Activated naive CD8-positive, alpha-beta T cell treated with anti-CD3 and anti-CD28 coated beads, Interleukin-2, amount 10 ng/mL, durations not matched to agents 7 days and 5 days (primary cell): ENCODE measurements around the gene CREB3L1. TPM values are rescaled to one million over a fixed set of nuclear protein-coding genes. Genes with fewer than 3 reads are reported as not detected.

ENCODE experiments used
- ATAC-seq: fragments of 150-1000 bp; cut with Tn5 transposase; one replicate; pipeline ENCODE4 v1.10.0; 2021; ENCODE audit warnings: low read depth, moderate library complexity
- POLR2A ChIA-PET: fragments of 350-600 bp; sonication (Branson Sonifier 250); formaldehyde crosslinking; loops from one replicate; lab custom pipeline; 2021; ENCODE audit warnings: antibody characterized with exemption; lab: Charles Lee
- DNase-seq: peaks from one replicate; pipeline ENCODE4 v3.0.0; 2021
- H3K27ac Mint-ChIP-seq: one replicate; pipeline ENCODE4 v1.8.0; 2022; ENCODE audit warnings: mild to moderate bottlenecking, mixed read lengths
- H3K27me3 Mint-ChIP-seq: one replicate; pipeline ENCODE4 v1.8.0; 2022; ENCODE audit warnings: mild to moderate bottlenecking, moderate library complexity, mixed read lengths
- H3K36me3 Mint-ChIP-seq: one replicate; pipeline ENCODE4 v1.8.0; 2021; ENCODE audit warnings: mild to moderate bottlenecking, mixed read lengths
- H3K4me1 Mint-ChIP-seq: one replicate; pipeline ENCODE4 v1.8.0; 2021; ENCODE audit warnings: mixed read lengths
- H3K4me3 Mint-ChIP-seq: one replicate; pipeline ENCODE4 v1.8.0; 2022; ENCODE audit warnings: mild to moderate bottlenecking, moderate library complexity, mixed read lengths
- H3K9me3 Mint-ChIP-seq: one replicate; pipeline ENCODE4 v1.8.0; 2021; ENCODE audit warnings: mixed read lengths
- total RNA-seq, 2 experiments: library from RNA; stranded (reverse); gene quantifications; one replicate each; pipeline ENCODE4 v1.2.3, GENCODE V29; 2021

CREB3L1 gene
- total RNA-seq, 2 experiments from 2014 or later, result not detected

DNA sequence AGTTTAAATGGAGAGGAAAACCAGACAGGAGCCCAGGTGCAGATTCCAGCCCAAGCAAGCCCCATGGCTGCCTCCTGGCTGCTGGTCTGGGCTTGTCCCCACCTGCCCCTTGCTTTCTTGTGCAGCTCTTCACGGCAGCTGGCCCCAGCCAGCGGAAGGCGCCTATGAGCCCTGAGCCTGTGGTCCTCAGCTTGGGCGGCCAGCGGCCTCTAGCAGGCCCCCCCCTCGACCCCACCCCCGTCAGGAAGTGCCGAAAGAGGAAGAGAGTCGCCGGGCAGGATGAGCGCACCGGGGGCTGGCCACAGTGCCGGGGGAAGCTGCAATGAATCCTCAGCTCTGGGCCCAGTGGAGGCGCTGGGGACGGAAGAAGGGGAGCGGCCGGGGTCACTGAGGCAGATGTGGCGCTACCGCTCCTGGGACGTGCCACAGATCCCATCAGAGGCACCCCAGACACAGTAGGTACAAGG lies 67.7 kb downstream of the CREB3L1 start:
- H3K9me3 Mint-ChIP-seq, result no peaks in the 10 kb centered on the region
- POLR2A ChIA-PET, result interaction anchor here (0.6 to 2.4 kb wide), 8 partner anchors 9 to 411 kb away, joined by 3 to 12 read pairs (median 5); no protein-coding TSS in a partner anchor
- no peaks in the 10 kb centered on the region for H3K27me3 Mint-ChIP-seq
- H3K36me3 Mint-ChIP-seq, result peaks cover 5% of the 10 kb centered on the region
- peak overlapping the region; percentile 83 for H3K4me3 Mint-ChIP-seq
- H3K27ac Mint-ChIP-seq, result peak overlapping the region; percentile 88
- peaks cover 58% of the 10 kb centered on the region for H3K4me1 Mint-ChIP-seq
- peak; percentile 55 for DNase-seq
- ATAC-seq, result peak; percentile 13

DNA sequence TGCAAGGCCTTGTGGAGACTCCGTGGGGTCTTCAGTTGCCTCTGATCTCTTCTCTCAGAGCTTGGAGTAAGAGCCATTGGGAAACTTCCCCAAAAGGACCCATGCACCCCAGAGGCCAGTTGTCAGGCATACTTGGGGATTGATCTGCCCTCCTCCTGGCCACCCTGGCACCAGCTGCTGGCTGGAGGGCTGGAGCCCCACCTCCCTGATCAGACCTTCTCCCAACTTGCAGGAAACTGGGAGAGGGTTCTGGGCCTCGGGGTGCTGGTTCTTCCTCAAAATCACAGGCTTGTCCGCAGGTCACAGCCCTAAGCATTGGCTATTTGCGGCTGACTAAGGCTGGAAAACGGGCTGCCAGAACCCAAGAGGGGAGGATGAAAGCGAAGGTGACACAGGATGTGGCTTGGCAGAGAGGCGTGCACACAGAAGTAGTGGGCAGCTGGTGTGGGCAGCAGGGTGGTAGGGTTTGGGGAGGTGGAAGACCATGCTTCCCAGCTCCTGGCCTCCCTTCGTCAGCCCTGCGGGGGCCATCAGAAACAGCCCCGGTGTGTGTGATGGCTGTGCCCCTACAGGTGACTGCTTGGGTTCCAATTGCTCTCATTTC lies 68.5 kb downstream of the CREB3L1 start:
- ATAC-seq, result no peak
- H3K4me3 Mint-ChIP-seq, result peak overlapping the region; percentile 83
- peak; percentile 56 for DNase-seq
- peak overlapping the region; percentile 85 for H3K27ac Mint-ChIP-seq
- no peaks in the 10 kb centered on the region for H3K9me3 Mint-ChIP-seq
- peaks cover 65% of the 10 kb centered on the region for H3K4me1 Mint-ChIP-seq
- no peaks in the 10 kb centered on the region for H3K27me3 Mint-ChIP-seq
- POLR2A ChIA-PET, result interaction anchor here (0.7 to 2.4 kb wide), 8 partner anchors 8 to 27 kb away, joined by 3 to 12 read pairs (median 4); no protein-coding TSS in a partner anchor
- peaks cover 5% of the 10 kb centered on the region for H3K36me3 Mint-ChIP-seq

DNA sequence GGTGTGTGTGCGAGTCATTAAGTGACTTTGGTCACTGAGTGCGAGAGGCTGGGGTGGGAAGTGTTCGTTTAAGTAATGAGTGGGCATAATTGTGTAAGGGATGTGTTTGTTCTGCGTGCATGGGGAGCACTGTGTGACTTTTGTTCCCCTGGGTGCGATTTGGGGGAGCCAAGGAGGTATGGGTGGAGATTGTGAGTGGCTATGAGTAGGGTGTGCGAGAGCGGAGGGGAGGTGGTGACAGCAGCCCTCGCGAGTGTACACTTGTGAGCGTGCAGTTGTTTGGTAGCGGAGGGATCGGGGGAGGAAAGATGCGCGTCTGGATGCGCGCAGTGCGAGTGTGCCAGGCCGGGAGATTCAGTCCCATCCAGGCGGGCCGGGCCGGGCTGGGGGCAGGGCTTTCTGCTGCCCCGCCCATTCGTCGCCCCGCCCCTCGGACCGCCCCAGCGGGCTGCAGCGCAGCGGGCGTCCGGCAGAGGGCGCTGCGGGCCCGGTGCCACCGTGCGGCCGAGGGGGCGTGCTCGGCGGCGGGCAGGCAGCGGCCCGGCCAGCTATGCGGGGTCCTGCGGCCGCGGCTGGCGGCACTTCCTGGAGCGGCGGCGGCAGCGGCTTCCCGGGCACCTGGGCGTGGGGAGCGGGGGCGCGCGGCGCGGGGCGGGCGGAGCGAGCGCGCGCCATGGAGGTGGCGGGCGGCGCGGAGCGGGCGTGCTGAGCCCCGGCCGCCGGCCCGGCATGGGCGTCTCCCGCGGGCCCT lies 69.6 kb downstream of the CREB3L1 start, which contains the start of gene DGKZ:
Gene DGKZ (plus strand): TSS at position 578 of the 751 bp plus-strand sequence. CDS start 197 bp downstream, outside the sequence.
- peaks cover 5% of the 10 kb centered on the region for H3K36me3 Mint-ChIP-seq
- H3K4me1 Mint-ChIP-seq, result peaks cover 66% of the 10 kb centered on the region
- peak; percentile 48 for ATAC-seq
- DNase-seq, result peak; percentile 99
- no peaks in the 10 kb centered on the region for H3K9me3 Mint-ChIP-seq
- peak within 1 kb of the TSS; percentile 94 for H3K27ac Mint-ChIP-seq
- POLR2A ChIA-PET, result interaction anchor here (0.6 to 1.3 kb wide), 5 partner anchors 10 to 104 kb away, joined by 3 to 4 read pairs (median 3); no protein-coding TSS in a partner anchor
- H3K4me3 Mint-ChIP-seq, result peak within 1 kb of the TSS; percentile 93
- no peaks in the 10 kb centered on the region for H3K27me3 Mint-ChIP-seq

GRCh38 chr11:46347637-46348311 lies 70.3 kb downstream of the CREB3L1 start:
- DNase-seq (no peak), ATAC-seq (no peak)
- Mint-ChIP-seq H3K36me3 (peaks cover 5% of the 10 kb centered on the region), H3K27ac (peak overlapping the region; percentile 94), H3K27me3 (no peaks in the 10 kb centered on the region), H3K9me3 (no peaks in the 10 kb centered on the region), H3K4me1 (peaks cover 64% of the 10 kb centered on the region), H3K4me3 (peak overlapping the region; percentile 93)
- POLR2A ChIA-PET, result interaction anchor here (1.0 to 2.6 kb wide), 6 partner anchors 9 to 29 kb away, joined by 3 to 13 read pairs (median 8); no protein-coding TSS in a partner anchor

DNA sequence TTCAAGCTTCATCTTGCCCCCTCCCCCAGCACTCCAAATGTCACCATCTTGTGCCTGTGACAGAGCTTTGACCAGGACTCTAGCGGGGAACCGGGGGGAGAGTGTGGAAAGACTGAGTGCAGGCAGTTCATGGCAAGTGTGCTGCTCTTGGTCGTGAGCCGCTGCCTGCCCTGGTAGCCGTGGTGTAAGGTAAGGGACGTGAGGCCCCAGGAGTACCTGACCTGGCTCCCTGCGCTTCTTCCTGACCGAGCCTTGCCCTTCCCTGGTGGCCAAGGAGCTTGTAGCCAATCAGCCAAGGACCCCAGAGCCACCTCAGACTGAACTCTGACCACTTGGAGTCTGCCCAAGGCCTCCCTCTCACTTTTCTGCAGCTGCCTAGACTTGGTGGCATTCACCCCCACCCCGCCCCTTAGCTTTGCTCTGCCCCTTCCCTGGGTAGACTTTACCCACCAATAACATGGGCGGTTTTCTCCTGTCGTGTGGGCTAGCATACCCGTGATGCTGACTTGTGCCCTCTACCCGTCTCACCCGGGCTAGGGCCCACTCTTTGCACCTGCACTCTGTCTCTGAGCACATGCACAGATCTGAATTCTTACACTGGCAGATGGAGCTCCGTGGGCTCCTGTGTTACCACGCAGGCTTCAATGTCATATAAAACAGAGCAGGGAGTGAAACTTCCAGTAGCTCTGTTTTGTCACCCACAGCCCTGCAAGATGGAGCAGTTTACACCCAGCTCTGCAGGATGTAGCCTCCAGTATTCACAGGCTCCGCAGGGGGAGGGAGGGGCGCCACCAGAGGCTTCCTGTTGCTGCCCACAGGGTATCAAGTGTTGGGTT lies 71.3 kb downstream of the CREB3L1 start:
- POLR2A ChIA-PET, result interaction anchor here (0.9 to 2.6 kb wide), 9 partner anchors 12 to 431 kb away, joined by 3 to 13 read pairs (median 5); partner anchors contain the start of gene PEX16
- Mint-ChIP-seq H3K27me3 (no peaks in the 10 kb centered on the region), H3K27ac (peak overlapping the region; percentile 94), H3K36me3 (peaks cover 5% of the 10 kb centered on the region), H3K4me1 (peaks cover 69% of the 10 kb centered on the region), H3K9me3 (no peaks in the 10 kb centered on the region), H3K4me3 (peak overlapping the region; percentile 93)
- DNase-seq (peak; percentile 65), ATAC-seq (peak; percentile 45)

DNA sequence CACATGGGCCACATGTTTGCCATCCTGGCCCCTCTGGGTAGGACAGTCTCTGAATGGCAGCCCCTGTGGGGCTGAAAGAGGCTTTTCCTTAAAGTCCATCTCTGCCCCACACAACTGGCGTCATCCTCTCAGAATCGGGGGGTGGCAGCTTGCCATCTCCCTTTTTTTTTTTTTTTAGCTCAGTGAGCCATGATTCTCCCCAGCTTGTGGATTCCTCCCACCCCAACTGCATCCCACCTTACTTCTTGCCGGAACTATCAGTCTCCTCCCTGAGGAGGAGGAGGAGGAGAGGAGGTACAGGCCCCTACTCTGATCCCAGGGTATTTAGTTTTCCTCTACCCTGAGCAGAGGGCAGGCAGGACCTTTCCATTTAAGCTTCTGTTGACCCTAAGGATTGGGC lies 73.2 kb downstream of the CREB3L1 start:
- ATAC-seq (no peak), DNase-seq (no peak)
- H3K27ac Mint-ChIP-seq, result peak overlapping the region; percentile 59
- POLR2A ChIA-PET, result interaction anchor here (1.8 to 3.3 kb wide), 4 partner anchors 11 to 18 kb away, joined by 5 to 18 read pairs (median 8); no protein-coding TSS in a partner anchor
- H3K4me1 Mint-ChIP-seq, result peaks cover 62% of the 10 kb centered on the region
- peaks cover 7% of the 10 kb centered on the region for H3K36me3 Mint-ChIP-seq
- no peaks in the 10 kb centered on the region for H3K9me3 Mint-ChIP-seq
- H3K4me3 Mint-ChIP-seq, result peak overlapping the region; percentile 5
- no peaks in the 10 kb centered on the region for H3K27me3 Mint-ChIP-seq

DNA sequence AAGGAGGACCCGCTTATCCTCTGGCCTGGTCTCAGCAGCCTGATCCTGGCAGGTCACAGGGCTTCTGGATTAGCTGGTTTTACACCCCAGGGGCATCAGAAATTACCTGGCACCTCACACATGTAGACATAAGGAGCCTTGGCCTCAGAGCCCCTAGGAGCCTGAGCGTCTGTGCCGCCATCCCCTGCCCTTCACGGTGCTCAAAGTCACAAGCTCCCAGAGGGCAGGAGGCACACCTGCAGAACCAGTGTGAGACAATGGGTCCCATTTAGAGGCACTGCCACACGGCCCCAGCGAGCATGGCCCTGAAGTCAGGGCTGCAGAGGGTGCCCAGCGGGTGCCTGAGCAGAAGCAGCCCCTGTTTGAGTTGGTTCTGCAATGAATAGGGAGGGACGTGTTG lies 73.7 kb downstream of the CREB3L1 start:
- H3K4me3 Mint-ChIP-seq, result peak overlapping the region; percentile 86
- H3K27ac Mint-ChIP-seq, result peak overlapping the region; percentile 64
- H3K36me3 Mint-ChIP-seq, result peaks cover 7% of the 10 kb centered on the region
- H3K9me3 Mint-ChIP-seq, result no peaks in the 10 kb centered on the region
- POLR2A ChIA-PET, result interaction anchor here (1.8 to 3.3 kb wide), 2 partner anchors 11 to 15 kb away, joined by 6 to 18 read pairs; no protein-coding TSS in a partner anchor
- H3K4me1 Mint-ChIP-seq, result peaks cover 60% of the 10 kb centered on the region
- DNase-seq (no peak), ATAC-seq (no peak)
- no peaks in the 10 kb centered on the region for H3K27me3 Mint-ChIP-seq

DNA sequence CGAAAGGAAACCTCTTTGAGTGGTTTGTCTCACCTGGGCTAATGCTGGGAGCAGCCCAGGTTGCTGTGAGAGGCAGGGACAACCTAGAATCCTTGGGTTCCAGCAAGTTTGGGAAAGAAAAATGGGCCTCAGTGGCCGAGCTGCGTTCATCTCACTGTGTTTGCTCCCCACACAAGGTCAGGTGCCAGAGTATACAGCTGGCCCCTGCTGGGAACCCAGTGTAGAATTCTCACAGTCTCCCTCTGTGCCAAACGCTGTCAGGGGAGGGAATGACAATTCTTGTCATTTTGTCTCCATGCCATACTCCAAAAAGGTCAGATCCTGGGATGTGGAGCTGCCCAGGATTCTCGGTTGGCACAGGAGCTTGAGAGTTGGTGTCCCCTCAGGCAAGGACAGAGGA lies 74.1 kb downstream of the CREB3L1 start:
- POLR2A ChIA-PET, result interaction anchor here (1.8 to 3.3 kb wide), 3 partner anchors 10 to 19 kb away, joined by 5 to 18 read pairs (median 6); no protein-coding TSS in a partner anchor
- Mint-ChIP-seq H3K4me3 (peak overlapping the region; percentile 86), H3K9me3 (no peaks in the 10 kb centered on the region), H3K4me1 (peaks cover 59% of the 10 kb centered on the region), H3K27ac (peak overlapping the region; percentile 86), H3K36me3 (peaks cover 10% of the 10 kb centered on the region), H3K27me3 (no peaks in the 10 kb centered on the region)
- no peak for ATAC-seq
- no peak for DNase-seq

- DNase-seq, result peak; percentile 83
- POLR2A ChIA-PET, result interaction anchor here (1.0 to 3.3 kb wide), 5 partner anchors 9 to 20 kb away, joined by 3 to 18 read pairs (median 5); no protein-coding TSS in a partner anchor
- H3K27me3 Mint-ChIP-seq, result no peaks in the 10 kb centered on the region
- peak overlapping the region; percentile 86 for H3K4me3 Mint-ChIP-seq
- peaks cover 58% of the 10 kb centered on the region for H3K4me1 Mint-ChIP-seq
- ATAC-seq, result peak; percentile 58
- H3K9me3 Mint-ChIP-seq, result no peaks in the 10 kb centered on the region
- H3K27ac Mint-ChIP-seq, result peak overlapping the region; percentile 86
- peaks cover 11% of the 10 kb centered on the region for H3K36me3 Mint-ChIP-seq
Observed at GRCh38 chr11:46352063-46352841, 74.8 kb downstream of the CREB3L1 start.

DNA sequence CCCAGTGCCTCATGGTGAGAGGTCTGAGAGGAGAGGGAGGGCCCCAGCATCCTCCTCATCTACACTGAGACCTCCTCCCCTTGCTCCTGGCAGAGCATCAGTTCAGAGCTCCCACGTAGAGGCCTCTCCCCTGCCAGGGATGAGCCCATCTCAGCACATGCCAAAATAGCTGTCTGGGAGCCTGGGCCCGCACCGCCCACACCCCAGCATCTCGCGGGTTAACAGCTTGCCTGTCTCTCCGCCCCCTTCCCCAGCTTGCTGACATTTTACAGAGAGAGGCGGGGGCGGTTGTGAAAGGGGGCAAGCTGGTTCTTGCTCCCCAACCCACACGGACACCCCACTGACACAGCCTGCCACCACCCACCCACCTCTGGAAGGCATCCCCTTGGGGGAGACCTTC lies 76.2 kb downstream of the CREB3L1 start:
- H3K4me1 Mint-ChIP-seq, result peaks cover 62% of the 10 kb centered on the region
- no peaks in the 10 kb centered on the region for H3K9me3 Mint-ChIP-seq
- peaks cover 10% of the 10 kb centered on the region for H3K36me3 Mint-ChIP-seq
- POLR2A ChIA-PET, result interaction anchor here (0.7 to 3.3 kb wide), 3 partner anchors 8 to 21 kb away, joined by 3 to 18 read pairs (median 5); no protein-coding TSS in a partner anchor
- no peaks in the 10 kb centered on the region for H3K27me3 Mint-ChIP-seq
- peak overlapping the region; percentile 21 for H3K27ac Mint-ChIP-seq
- H3K4me3 Mint-ChIP-seq, result peak overlapping the region; percentile 6
- ATAC-seq (no peak), DNase-seq (no peak)

DNA sequence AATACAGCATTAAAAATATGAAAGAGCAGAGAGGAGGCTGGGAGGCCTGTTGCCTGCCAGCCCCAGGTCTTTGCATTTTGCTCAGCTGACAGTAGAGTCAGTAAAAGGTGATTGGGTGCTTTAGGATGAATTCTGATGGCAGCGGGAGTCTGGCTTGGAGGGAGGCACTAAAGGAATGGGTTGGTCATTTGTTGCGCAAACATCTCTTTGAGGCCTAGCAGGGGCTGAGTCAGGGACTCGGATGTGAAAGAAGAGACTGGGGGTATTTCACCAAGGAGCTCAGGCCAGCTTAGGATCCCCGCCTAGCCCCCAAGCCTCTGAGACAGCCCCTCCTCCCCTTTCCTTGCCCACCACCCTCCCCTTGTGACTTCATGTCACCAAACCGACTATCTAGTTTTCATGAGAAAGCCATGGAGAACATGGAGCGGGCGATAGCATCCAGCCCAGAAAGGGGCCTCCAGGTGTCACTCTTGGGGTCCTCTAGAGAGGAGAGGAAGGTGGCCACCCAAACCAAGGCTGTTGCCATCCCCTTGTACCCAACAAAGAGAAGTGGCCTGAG lies 79.5 kb downstream of the CREB3L1 start:
- Mint-ChIP-seq H3K4me1 (peaks cover 39% of the 10 kb centered on the region), H3K36me3 (peaks cover 10% of the 10 kb centered on the region), H3K9me3 (no peaks in the 10 kb centered on the region), H3K4me3 (no peak overlapping the region), H3K27ac (peak overlapping the region; percentile 28), H3K27me3 (no peaks in the 10 kb centered on the region)
- no peak for ATAC-seq
- POLR2A ChIA-PET, result interaction anchor here (1.5 kb wide), 1 partner anchor 10 kb away, joined by 3 read pairs; the partner anchor contains the start of gene DGKZ
- DNase-seq, result no peak
